MM.1S (cell line): ENCODE data around the gene R3HDM2.

ENCODE experiments used
- DNase-seq: peaks from one replicate; pipeline ENCODE4 v3.0.0-alpha.2; 2015
- H2AFZ ChIP-seq: fragments of 300-600 bp; sonication (generic); 2 replicates; pipeline ENCODE4 v1.6.0; 2016; ENCODE audit warnings: antibody characterized with exemption, low read length
- H3F3A ChIP-seq: fragments of 300-600 bp; sonication (generic); 2 replicates; pipeline ENCODE4 v1.6.1; 2016; ENCODE audit warnings: mild to moderate bottlenecking, antibody characterized with exemption, low read length, moderate library complexity, mixed read lengths; ENCODE audit not compliant: insufficient read depth
- H3K27ac ChIP-seq: fragments of 300-600 bp; sonication (generic); 2 replicates; pipeline ENCODE4 v1.5.1; 2016; ENCODE audit warnings: mild to moderate bottlenecking, low read length
- H3K27me3 ChIP-seq: fragments of 300-600 bp; sonication (generic); replicated peaks from 2 replicates; pipeline ENCODE4 v1.6.0; 2016; ENCODE audit warnings: low read length; ENCODE audit not compliant: insufficient read depth
- H3K36me3 ChIP-seq: fragments of 300-600 bp; sonication (generic); replicated peaks from 2 replicates; pipeline ENCODE4 v1.6.1; 2016; ENCODE audit warnings: mild to moderate bottlenecking, low read length, mixed read lengths; ENCODE audit not compliant: insufficient read depth
- H3K4me1 ChIP-seq: fragments of 300-600 bp; sonication (generic); 2 replicates; pipeline ENCODE4 v1.6.1; 2016; ENCODE audit warnings: low read length, mixed read lengths
- H3K4me2 ChIP-seq: fragments of 300-600 bp; sonication (generic); 2 replicates; pipeline ENCODE4 v1.6.0; 2016; ENCODE audit warnings: low read depth, low read length
- H3K4me3 ChIP-seq: fragments of 300-600 bp; sonication (generic); 2 replicates; pipeline ENCODE4 v1.5.1; 2016; ENCODE audit warnings: low read length, mixed read lengths
- H3K79me2 ChIP-seq: fragments of 300-600 bp; sonication (generic); 2 replicates; pipeline ENCODE4 v1.6.1; 2016; ENCODE audit warnings: mixed run types, low read length, mixed read lengths
- H3K9ac ChIP-seq: fragments of 300-600 bp; sonication (generic); 2 replicates; pipeline ENCODE4 v1.6.1; 2016; ENCODE audit warnings: low read length, mixed read lengths
- H3K9me2 ChIP-seq: fragments of 300-600 bp; sonication (generic); replicated peaks from 2 replicates; pipeline ENCODE4 v1.6.1; 2016; ENCODE audit warnings: mild to moderate bottlenecking, low read length, mixed read lengths; ENCODE audit not compliant: insufficient read depth
- H3K9me3 ChIP-seq: fragments of 300-600 bp; sonication (generic); replicated peaks from 2 replicates; pipeline ENCODE4 v1.6.1; 2016; ENCODE audit warnings: mild to moderate bottlenecking, low read length, mixed read lengths; ENCODE audit not compliant: insufficient read depth
- H4K20me1 ChIP-seq: fragments of 300-600 bp; sonication (generic); 2 replicates; pipeline ENCODE4 v1.6.1; 2016; ENCODE audit warnings: mild to moderate bottlenecking, low read length, moderate library complexity, mixed read lengths; ENCODE audit not compliant: insufficient read depth
- CTCF ChIP-seq: fragments of 300-600 bp; sonication (generic); IDR thresholded peaks from 2 replicates; pipeline ENCODE4 v1.5.1; 2016; ENCODE audit warnings: antibody characterized with exemption, low read length, mixed read lengths
- EZH2 ChIP-seq: fragments of 300-600 bp; sonication (generic); optimal IDR thresholded peaks from 2 replicates; pipeline ENCODE3; 2017; ENCODE audit warnings: low read depth, mild to moderate bottlenecking, antibody characterized with exemption, low read length, mixed read lengths
- EZH2phosphoT487 ChIP-seq: fragments of 300-600 bp; sonication (generic); IDR thresholded peaks from 2 replicates; pipeline ENCODE4 v1.6.1; 2018; ENCODE audit warnings: antibody characterized with exemption, low read length

R3HDM2 gene

GRCh38 chr12:57250956-57251355 lies 179.9 kb downstream of the R3HDM2 start, which contains the start of gene STAC3:
STAC3 (minus strand) TSS chr12:57251187; CDS start chr12:57249636, 1,551 bp downstream.
- Histone ChIP-seq H3K4me3 (no peak within 1 kb of the TSS), H3K27ac (no peak within 1 kb of the TSS), H3K9me3 (no peaks in the 10 kb centered on the region), H3F3A (no peaks in the 10 kb centered on the region), H3K27me3 (no peaks in the 10 kb centered on the region), H3K4me1 (no peaks in the 10 kb centered on the region), H2AFZ (no peak within 1 kb of the TSS), H3K4me2 (no peak within 1 kb of the TSS), H4K20me1 (no peaks in the 10 kb centered on the region), H3K79me2 (no peaks in the 10 kb centered on the region), H3K36me3 (no peaks in the 10 kb centered on the region), H3K9me2 (no peaks in the 10 kb centered on the region), H3K9ac (no peak within 1 kb of the TSS)
- TF ChIP-seq EZH2 (no peak), CTCF (no peak), EZH2phosphoT487 (no peak)
- DNase-seq: no peak

- no peaks in the 10 kb centered on the region for H3K4me1 ChIP-seq
- H3K4me3 ChIP-seq: no peak overlapping the region
- no peaks in the 10 kb centered on the region for H3K27me3 ChIP-seq
- no peak overlapping the region for H3K27ac ChIP-seq
- H3K4me2 ChIP-seq: no peak overlapping the region
- no peak for DNase-seq
- no peaks in the 10 kb centered on the region for H3K36me3 ChIP-seq
- no peaks in the 10 kb centered on the region for H4K20me1 ChIP-seq
- no peak overlapping the region for H2AFZ ChIP-seq
- H3K79me2 ChIP-seq: no peaks in the 10 kb centered on the region
- H3F3A ChIP-seq: no peaks in the 10 kb centered on the region
- H3K9me3 ChIP-seq: no peaks in the 10 kb centered on the region
- TF ChIP-seq CTCF (no peak), EZH2 (no peak), EZH2phosphoT487 (no peak)
- H3K9me2 ChIP-seq: no peaks in the 10 kb centered on the region
- no peak overlapping the region for H3K9ac ChIP-seq
Observed at GRCh38 chr12:57250541-57250940, 180.3 kb downstream of the R3HDM2 start.

GRCh38 chr12:57248934-57249742 lies 181.7 kb downstream of the R3HDM2 start:
- no peak for DNase-seq
- no peak overlapping the region for H2AFZ ChIP-seq
- H3K27ac ChIP-seq: no peak overlapping the region
- H4K20me1 ChIP-seq: no peaks in the 10 kb centered on the region
- no peaks in the 10 kb centered on the region for H3K79me2 ChIP-seq
- TF ChIP-seq EZH2phosphoT487 (no peak), CTCF (no peak), EZH2 (no peak)
- no peak overlapping the region for H3K4me3 ChIP-seq
- H3K4me2 ChIP-seq: no peak overlapping the region
- H3K9me3 ChIP-seq: no peaks in the 10 kb centered on the region
- no peak overlapping the region for H3K9ac ChIP-seq
- no peaks in the 10 kb centered on the region for H3K36me3 ChIP-seq
- no peaks in the 10 kb centered on the region for H3K9me2 ChIP-seq
- H3F3A ChIP-seq: no peaks in the 10 kb centered on the region
- H3K4me1 ChIP-seq: no peaks in the 10 kb centered on the region
- H3K27me3 ChIP-seq: peaks cover 3% of the 10 kb centered on the region; the same call in 1 of the 2 replicates
